ENCODE results near the gene PITPNM1.
"Not testable (repeated sequence)": the region's sequence is repeated elsewhere in the genome, so short reads cannot be mapped to it uniquely, and the experiment has no call there.

The PITPNM1 gene

GRCh38 chr11:67522844-67523555 is 17.8 kb upstream of the PITPNM1 start, which contains the start of gene CABP2:
CABP2 (minus strand) TSS chr11:67523446; CDS start chr11:67523326, 120 bp downstream.
- FAIRE-seq, result no peak

GRCh38 chr11:67522338-67522737 is 17.2 kb upstream of the PITPNM1 start:
- no peak for FAIRE-seq

GRCh38 chr11:67521924-67522323 is 16.8 kb upstream of the PITPNM1 start:
- no peak for FAIRE-seq

- no peak for FAIRE-seq
These were observed 16.0 kb upstream of the PITPNM1 start for GRCh38 chr11:67520856-67521824.

- FAIRE-seq, result no peak
These were observed 14.6 kb upstream of the PITPNM1 start for GRCh38 chr11:67519726-67520125.

GRCh38 chr11:67517784-67518552 is 12.8 kb upstream of the PITPNM1 start:
- FAIRE-seq, result no peak

GRCh38 chr11:67516806-67517205 is 11.6 kb upstream of the PITPNM1 start:
- FAIRE-seq, result no peak

GRCh38 chr11:67514116-67514515 is 9.0 kb upstream of the PITPNM1 start:
- no peak for FAIRE-seq

- FAIRE-seq, result not testable (repeated sequence)
These were observed 6.4 kb upstream of the PITPNM1 start for GRCh38 chr11:67511558-67511957.

GRCh38 chr11:67510023-67510345 is 4.8 kb upstream of the PITPNM1 start:
- FAIRE-seq, result no peak

- FAIRE-seq, result no peak
These were observed 3.4 kb upstream of the PITPNM1 start for GRCh38 chr11:67508486-67509121.

- peak; percentile 96 for FAIRE-seq
These were observed 2.8 kb upstream of the PITPNM1 start, which contains the start of gene CDK2AP2 for GRCh38 chr11:67507864-67508485. CDK2AP2 (minus strand) TSS chr11:67508162; CDS start chr11:67508082, 80 bp downstream.

- FAIRE-seq, result no peak
These were observed 2.2 kb upstream of the PITPNM1 start for GRCh38 chr11:67507242-67507863.

- no peak for FAIRE-seq
These were observed 1.4 kb upstream of the PITPNM1 start for GRCh38 chr11:67506426-67507051.

GRCh38 chr11:67505605-67506396 is 638 bp upstream of the PITPNM1 start:
- FAIRE-seq, result peak; percentile 74

- FAIRE-seq, result no peak
These were observed 886 bp downstream of the PITPNM1 start for GRCh38 chr11:67504005-67504949.

- FAIRE-seq, result no peak
These were observed 1.8 kb downstream of the PITPNM1 start for GRCh38 chr11:67503119-67504004.
